DOHH2 (cell line): ENCODE measurements around the gene GHR.

ENCODE experiments used
- H3F3A ChIP-seq: fragments of 200-600 bp; sonication (generic), shearing (Covaris generic); 2 replicates; pipeline ENCODE4 v1.6.0; 2016; ENCODE audit warnings: antibody characterized with exemption, mild to moderate bottlenecking; ENCODE audit not compliant: control insufficient read depth, insufficient read depth
- H3K27ac ChIP-seq: fragments of 200-600 bp; sonication (generic); 2 replicates; pipeline ENCODE4 v1.5.1; 2014; ENCODE audit warnings: low read depth, mild to moderate bottlenecking, low read length, moderate library complexity
- H3K27me3 ChIP-seq: fragments of 200-600 bp; sonication (generic); 2 replicates; pipeline ENCODE4 v1.6.1; 2014; ENCODE audit warnings: mild to moderate bottlenecking, low read length, mixed read lengths; ENCODE audit not compliant: control insufficient read depth
- H3K36me3 ChIP-seq: fragments of 200-600 bp; sonication (generic); 2 replicates; pipeline ENCODE4 v1.6.1; 2014; ENCODE audit warnings: mild to moderate bottlenecking, low read length, moderate library complexity, mixed read lengths; ENCODE audit not compliant: control insufficient read depth
- H3K4me1 ChIP-seq: fragments of 200-600 bp; sonication (generic); 2 replicates; pipeline ENCODE4 v1.6.1; 2014; ENCODE audit warnings: mild to moderate bottlenecking, low read length, mixed read lengths; ENCODE audit not compliant: control insufficient read depth
- H3K4me2 ChIP-seq: fragments of 200-600 bp; sonication (generic); 2 replicates; pipeline ENCODE4 v1.6.0; 2014; ENCODE audit warnings: mild to moderate bottlenecking, low read length, moderate library complexity
- H3K4me3 ChIP-seq: fragments of 200-600 bp; sonication (generic); 2 replicates; pipeline ENCODE4 v1.5.1; 2014; ENCODE audit warnings: mild to moderate bottlenecking, low read length, mixed read lengths
- H3K79me2 ChIP-seq: fragments of 200-600 bp; sonication (generic); 2 replicates; pipeline ENCODE4 v1.6.1; 2014; ENCODE audit warnings: mild to moderate bottlenecking, low read length, mixed read lengths; ENCODE audit not compliant: control insufficient read depth
- H3K9me2 ChIP-seq: fragments of 200-600 bp; sonication (generic); replicated peaks from 2 replicates; pipeline ENCODE4 v1.6.1; 2014; ENCODE audit warnings: mild to moderate bottlenecking, low read length, mixed read lengths; ENCODE audit not compliant: control insufficient read depth
- H3K9me3 ChIP-seq: fragments of 200-600 bp; sonication (generic); 2 replicates; pipeline ENCODE4 v1.6.1; 2014; ENCODE audit warnings: antibody characterized with exemption, low read length, mixed read lengths; ENCODE audit not compliant: control insufficient read depth, insufficient read depth
- H4K20me1 ChIP-seq: fragments of 200-600 bp; sonication (generic); 2 replicates; pipeline ENCODE4 v1.6.0; 2014; ENCODE audit warnings: low read depth, mild to moderate bottlenecking, antibody characterized with exemption, low read length, moderate library complexity; ENCODE audit not compliant: control insufficient read depth, insufficient read depth
- CTCF ChIP-seq: fragments of 200-600 bp; sonication (generic); IDR thresholded peaks from one replicate; pipeline ENCODE4 v1.5.1; 2014; ENCODE audit warnings: antibody characterized with exemption, mild to moderate bottlenecking, low read depth, low read length; ENCODE audit not compliant: poor library complexity, severe bottlenecking
- EZH2phosphoT487 ChIP-seq: fragments of 200-600 bp; sonication (generic); IDR thresholded peaks from 2 replicates; pipeline ENCODE4 v1.6.1; 2017; ENCODE audit warnings: borderline replicate concordance, mild to moderate bottlenecking, antibody characterized with exemption, low read length, moderate library complexity, mixed read lengths

The GHR gene

GRCh38 chr5:42675602-42676001 is 252.4 kb downstream of the GHR start:
- Histone ChIP-seq H3K9me2 (no peaks in the 10 kb centered on the region), H3K27me3 (no peaks in the 10 kb centered on the region), H3K4me2 (no peak overlapping the region), H3K79me2 (no peaks in the 10 kb centered on the region), H3K4me1 (peaks cover 9% of the 10 kb centered on the region; the same call in 1 of the 2 replicates), H3K27ac (no peak overlapping the region), H4K20me1 (no peaks in the 10 kb centered on the region), H3K36me3 (no peaks in the 10 kb centered on the region), H3K9me3 (peaks cover 9% of the 10 kb centered on the region; the same call in 1 of the 2 replicates), H3K4me3 (no peak overlapping the region), H3F3A (no peaks in the 10 kb centered on the region)
- TF ChIP-seq CTCF (no peak), EZH2phosphoT487 (no peak)

- Histone ChIP-seq H3K27ac (no peak overlapping the region), H3K4me3 (no peak overlapping the region), H3K9me2 (no peaks in the 10 kb centered on the region), H3K36me3 (no peaks in the 10 kb centered on the region), H4K20me1 (no peaks in the 10 kb centered on the region), H3K4me2 (no peak overlapping the region), H3K27me3 (no peaks in the 10 kb centered on the region), H3K9me3 (peaks cover 9% of the 10 kb centered on the region; the same call in 1 of the 2 replicates), H3K4me1 (peaks cover 9% of the 10 kb centered on the region; the same call in 1 of the 2 replicates), H3K79me2 (no peaks in the 10 kb centered on the region), H3F3A (no peaks in the 10 kb centered on the region)
- TF ChIP-seq EZH2phosphoT487, result no peak
- no peak for TF ChIP-seq CTCF
Observed at GRCh38 chr5:42676362-42676761, 253.1 kb downstream of the GHR start.

GRCh38 chr5:42677156-42677842 is 254.1 kb downstream of the GHR start:
- no peak for TF ChIP-seq CTCF
- TF ChIP-seq EZH2phosphoT487, result no peak
- no peaks in the 10 kb centered on the region for H4K20me1 ChIP-seq
- no peak overlapping the region for H3K4me2 ChIP-seq
- peaks cover 9% of the 10 kb centered on the region; the same call in 1 of the 2 replicates for H3K4me1 ChIP-seq
- peaks cover 7% of the 10 kb centered on the region; the same call in 1 of the 2 replicates for H3K9me3 ChIP-seq
- no peaks in the 10 kb centered on the region for H3K36me3 ChIP-seq
- H3K9me2 ChIP-seq, result no peaks in the 10 kb centered on the region
- H3K27me3 ChIP-seq, result no peaks in the 10 kb centered on the region
- H3F3A ChIP-seq, result no peaks in the 10 kb centered on the region
- H3K27ac ChIP-seq, result no peak overlapping the region
- no peaks in the 10 kb centered on the region for H3K79me2 ChIP-seq
- no peak overlapping the region for H3K4me3 ChIP-seq
